ENCODE measurements around the gene NIP7.
"Not testable (repeated sequence)": the region's sequence is repeated elsewhere in the genome, so short reads cannot be mapped to it uniquely, and the experiment has no call there.

Gene NIP7

DNA sequence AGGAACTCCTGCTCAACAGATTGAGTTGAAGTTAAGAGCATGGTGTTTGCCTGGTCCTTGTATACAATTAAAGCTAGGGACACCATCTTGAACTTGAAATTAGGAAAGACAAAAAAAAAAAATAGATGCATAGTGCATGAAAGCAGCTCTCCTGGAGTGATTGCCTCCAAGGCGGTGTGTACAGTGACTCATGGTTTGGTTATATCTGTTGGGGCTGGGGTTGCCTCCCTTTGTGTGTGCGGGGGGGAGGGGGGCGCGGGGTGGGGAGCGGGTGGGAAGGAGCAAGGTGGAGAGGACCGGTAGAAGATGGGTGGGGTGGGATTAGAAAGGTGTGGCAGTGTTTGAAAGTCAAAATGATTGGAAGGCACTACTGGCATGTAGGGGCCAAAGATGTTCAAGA lies 8.7 kb downstream of the NIP7 start:
- DNase-seq = no peak

DNA sequence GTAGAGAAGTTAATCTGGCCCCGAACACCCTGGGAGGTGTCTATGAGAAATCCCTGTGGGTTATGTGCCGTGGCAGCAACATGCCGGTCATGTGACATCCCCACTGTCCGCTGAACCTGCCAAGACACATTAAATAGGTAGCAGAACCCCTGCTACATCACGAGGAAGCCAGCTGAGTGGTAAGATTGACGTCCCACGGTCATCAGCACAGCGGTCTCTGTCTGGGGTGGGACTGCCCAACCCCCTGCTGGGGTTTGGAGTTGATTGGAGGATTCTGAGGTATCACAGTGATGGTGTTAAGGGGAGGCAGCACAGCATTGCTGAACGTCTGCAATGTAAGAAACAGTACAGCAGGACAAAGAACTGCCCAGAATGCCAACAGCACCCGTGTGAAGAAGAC lies 10.0 kb downstream of the NIP7 start:
- no peak for DNase-seq

DNA sequence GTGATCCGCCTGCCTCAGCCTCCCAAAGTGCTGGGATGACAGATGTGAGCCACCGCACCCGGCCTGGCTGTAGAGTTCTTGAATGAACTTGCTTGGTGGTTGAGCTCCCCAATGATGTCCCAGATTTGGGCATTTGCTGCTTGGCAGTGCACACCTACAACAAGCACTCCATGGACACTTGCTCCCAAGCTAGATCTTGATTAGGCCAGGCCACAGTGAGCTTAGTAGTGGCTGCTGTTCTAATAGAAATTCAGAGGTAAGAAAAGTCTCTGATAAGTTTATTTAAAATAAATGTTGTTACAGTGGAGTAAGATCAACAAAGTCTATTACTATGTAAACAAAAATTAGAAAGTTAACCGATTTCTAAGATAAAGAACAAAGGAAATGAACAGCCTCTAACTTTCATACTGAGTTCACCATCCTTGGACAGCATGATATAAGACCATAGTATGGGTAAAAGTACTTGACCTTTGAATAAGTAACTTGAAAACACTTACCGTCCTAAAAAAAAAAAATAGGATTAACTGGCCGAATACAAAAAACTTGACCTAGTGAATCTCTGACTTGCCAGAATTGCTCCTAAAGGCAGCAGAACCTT lies 11.1 kb downstream of the NIP7 start:
- DNase-seq = no peak

DNA sequence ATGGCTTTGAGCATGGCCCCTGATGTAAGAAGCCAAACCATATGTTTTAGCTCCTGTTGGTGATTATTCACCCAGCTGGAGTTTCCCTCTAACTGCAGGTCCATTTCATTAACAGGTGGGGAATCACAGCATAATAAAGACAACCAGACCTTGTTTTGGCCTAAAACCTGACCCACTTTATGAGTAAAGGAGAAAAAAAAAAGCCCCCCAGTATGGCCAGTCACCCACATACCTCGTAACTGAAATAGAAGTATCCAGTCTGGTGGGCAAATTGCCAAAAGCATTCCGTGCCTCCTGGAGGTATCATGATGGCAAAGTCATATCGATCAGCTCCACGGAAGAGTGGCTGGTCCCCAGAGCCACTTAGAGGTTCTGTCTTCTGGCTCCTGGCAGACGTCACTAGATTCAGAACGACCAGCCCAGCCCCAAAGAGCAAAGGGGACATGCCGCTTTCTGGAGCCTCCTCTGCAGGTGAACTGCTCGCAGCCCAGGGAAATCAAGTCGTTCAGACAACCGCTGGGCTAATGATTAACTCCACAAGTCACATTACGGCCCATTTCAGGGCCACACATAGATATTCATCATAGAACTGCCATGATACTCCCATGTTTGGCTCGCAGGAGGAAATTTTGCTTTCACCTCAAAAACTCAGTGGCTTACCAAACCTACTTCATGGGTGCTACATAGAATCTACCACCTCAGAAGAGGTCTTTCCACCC lies 11.9 kb downstream of the NIP7 start, which contains the start of gene TMED6:
Gene TMED6 (minus strand): TSS at position 478 of the 719 bp plus-strand sequence. CDS start 33 bp downstream, at position 445.
- no peak for DNase-seq

DNA sequence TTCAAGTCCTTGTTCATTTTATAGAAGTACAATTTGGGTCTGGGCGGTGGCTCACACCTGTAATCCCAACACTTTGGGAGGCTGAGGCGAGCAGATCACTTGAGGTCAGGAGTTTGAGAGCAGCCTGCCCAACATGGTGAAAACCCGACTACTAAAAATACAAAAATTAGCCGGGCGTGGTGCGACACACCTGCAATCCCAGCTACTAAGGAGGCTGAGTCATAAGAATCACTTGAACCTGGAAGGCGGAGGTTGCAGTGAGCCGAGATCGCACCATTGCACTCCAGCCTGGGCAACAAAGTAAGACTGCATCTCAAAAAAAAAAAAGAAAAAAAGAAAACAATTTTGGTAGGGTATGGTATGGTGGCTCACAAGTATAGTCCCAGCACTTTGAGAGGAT lies 20.5 kb downstream of the NIP7 start:
- DNase-seq = not testable (repeated sequence)

DNA sequence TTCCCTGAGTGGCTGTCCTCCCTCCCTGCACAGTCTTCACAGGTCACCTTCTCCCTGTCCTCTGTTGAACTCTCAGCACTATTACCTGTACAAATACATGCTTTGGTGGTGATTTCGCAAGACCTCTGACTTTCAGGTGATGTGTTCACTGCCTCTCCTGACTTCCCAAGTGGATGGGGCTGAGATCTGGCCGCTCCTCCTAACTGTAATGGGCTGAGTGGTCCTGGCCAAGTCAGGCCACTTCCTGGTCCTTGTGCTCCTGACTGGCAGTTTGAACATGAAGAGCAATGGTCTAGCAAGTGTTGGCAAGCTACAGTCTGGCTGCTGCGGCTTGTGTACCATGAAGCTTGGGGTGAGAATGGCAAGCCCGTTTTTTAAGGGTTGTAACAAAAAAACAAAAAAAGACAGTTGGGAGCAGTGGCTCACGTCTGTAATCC lies 23.7 kb downstream of the NIP7 start:
- DNase-seq = no peak

DNA sequence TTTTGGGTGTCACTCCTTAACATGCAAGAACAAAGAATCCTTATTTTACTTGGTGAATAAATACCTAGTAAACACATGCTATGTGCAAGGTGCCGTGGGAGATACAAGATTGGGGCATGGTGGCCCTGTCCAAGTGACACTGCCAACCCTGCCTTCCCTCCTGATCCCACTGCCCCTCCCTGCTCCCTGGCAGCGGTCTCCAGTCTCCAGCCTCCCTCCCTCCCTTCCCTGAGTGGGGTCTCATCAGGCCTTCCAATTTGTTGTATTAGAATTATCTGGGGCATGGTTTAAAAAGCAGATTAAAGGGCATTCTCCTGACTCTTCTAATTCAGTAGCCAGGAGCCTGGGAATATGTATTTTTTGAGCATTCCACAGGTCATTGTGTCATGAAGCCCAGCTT lies 24.5 kb downstream of the NIP7 start:
- DNase-seq = no peak

DNA sequence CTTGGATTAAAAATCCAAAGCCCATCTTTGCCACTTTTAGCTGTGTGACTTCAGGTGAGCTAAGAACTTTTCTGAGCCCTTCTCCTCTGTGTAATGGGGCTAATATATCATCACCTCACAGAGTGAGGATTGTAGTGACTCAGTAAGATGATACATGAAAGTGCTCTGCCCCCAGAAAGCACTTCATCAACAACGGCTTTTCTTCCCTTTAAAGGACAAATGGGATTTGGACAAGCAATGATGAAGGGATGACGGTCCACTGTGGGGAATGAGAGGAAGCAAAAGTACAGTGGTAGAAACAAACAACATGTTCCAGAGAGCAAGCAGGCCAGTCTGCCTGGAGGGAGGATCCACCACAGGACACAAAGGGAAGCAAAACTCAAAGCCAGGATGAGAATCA lies 26.3 kb downstream of the NIP7 start:
- DNase-seq = no peak

DNA sequence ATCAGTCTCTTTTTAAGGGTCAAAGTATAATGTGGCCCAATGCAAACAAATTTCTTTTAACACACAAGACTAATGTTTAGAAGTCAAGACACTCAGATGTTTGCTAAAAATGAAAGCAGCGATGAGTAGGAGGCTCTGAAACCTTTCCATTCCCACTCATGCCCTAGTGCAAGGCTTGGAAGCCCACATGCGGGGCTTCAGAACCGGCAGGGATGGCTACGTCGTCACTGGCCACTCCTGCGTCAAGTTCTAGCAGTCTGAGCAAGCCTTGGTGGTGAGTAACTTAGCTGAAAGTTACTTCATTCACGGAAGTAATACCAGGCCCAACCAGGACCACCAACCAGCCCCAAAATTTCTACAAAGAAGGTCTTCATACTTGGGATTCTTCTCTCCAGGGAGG lies 26.9 kb downstream of the NIP7 start:
- no peak for DNase-seq

DNA sequence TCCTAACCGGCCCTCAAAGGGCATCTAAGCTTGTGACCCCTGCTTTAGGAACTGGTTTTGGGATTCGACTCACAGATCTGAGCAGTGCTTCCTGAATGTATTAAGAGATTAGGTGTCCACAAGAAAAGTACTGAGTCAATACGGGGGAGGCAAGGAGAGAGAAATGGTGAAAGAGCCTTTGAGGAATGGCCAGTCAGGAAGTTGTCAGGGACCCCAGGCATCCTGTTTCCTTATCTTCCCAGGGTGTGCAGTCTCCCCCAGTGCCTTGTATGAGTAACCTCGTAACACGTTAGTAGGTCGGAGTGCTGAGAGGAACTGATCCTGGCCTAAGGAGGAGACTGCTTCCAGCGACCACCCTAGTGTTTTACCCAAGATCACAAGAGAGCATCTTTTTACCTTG lies 28.4 kb downstream of the NIP7 start:
- DNase-seq = no peak

DNA sequence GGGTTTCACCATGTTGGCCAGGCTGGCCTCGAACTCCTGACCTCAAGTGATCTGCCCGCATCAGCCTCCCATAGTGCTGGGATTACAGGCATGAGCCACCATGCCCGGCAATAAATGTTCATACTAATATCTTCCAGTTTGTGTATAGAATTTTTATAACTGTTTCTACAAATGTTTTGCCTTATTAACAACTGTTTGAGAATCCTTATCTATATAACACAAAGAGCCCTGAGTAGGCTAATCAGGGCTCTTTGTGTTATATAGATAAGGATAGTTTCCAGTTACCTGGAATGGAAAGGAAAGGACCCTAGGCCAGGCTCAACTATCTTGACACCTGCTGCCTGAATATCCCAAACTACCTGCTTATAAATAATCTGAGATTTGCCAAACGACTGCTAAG lies 29.3 kb downstream of the NIP7 start:
- DNase-seq = no peak

DNA sequence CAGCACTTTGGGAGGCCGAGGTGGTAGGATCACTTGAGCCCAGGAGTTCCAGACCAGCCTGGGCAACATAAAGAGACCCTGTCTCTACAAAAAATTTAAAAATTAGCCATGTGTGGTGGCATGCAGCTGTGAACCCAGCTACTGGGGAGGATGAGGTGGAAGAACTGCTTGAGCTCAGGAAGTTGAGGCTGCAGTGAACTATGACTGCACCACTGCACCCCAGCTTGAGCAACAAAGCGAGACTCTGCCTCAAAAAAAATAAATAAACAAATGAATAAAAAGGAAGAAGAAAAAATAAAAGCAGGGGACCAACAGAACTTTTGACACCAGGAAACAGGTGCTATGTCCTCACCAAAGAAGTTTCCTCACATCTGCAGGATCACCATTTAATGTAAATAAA lies 32.0 kb downstream of the NIP7 start:
- no peak for DNase-seq

DNA sequence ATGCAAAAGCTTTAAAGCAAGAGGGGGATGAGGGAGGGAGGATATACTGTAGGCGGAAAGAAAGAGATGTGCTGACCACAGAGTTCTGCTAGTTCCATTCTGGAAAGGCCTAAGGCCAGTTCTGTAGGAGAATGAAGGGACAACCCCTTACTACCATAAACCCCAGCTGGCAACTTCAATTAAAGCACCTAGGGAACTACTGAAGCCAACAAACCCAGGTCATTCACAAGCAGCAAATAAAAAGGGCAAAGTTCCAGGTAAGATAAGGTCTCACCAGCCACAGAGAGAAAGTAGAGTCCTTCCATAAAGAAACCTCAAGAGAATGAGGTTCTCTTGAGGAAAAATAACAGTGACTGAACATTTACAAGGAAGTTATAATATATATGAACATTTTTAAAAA lies 33.4 kb downstream of the NIP7 start:
- no peak for DNase-seq

DNA sequence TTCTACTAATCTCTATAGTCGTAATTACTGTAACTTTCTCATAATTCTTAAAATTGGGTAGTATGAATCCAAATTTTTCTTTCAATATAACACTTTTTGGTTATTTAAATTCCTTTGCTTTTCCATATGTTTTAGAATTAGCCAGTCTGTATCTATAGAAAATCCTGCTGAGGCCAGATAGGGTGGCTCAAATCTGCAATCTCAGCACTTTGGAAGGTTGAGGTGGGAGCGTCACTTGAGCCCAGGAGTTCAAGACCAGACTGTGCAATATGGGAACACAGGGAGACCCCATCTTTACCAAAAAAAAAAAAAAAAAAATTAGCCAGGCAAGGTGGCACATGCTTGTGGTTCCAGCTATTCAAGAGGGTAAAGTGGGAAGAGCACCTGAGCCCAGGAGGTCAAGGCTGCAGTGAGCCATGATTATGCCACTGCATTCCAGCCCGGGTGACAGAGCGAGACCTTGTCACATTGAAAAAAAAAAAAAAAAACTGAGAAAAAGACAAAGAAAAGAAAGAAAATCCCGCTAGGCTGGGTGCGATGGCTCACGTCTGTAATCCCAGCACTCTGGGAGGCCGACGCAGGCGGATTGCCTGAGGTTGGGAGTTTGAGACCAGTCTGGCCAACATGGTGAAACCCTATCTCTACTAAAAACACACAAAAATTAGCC lies 37.0 kb downstream of the NIP7 start:
- no peak for DNase-seq

DNA sequence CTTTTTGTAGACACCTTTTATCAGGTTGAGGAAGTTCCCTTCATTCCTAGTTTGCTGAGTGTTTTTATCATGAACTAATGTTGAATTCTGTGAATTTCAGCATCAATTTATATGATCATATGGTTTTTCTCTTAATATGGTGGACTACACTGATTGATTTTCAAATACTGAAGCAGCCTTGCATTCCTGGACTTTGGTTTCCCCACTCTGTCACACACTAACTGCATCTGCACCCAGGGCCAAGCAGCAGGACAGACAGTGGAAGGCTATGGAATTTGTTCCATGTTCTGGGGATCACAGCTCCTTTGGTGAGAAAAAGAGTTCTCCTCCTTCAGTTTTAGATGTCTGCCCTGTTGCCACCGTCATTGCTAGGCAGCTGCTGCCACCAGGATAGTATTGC lies 38.5 kb downstream of the NIP7 start:
- no peak for DNase-seq

DNA sequence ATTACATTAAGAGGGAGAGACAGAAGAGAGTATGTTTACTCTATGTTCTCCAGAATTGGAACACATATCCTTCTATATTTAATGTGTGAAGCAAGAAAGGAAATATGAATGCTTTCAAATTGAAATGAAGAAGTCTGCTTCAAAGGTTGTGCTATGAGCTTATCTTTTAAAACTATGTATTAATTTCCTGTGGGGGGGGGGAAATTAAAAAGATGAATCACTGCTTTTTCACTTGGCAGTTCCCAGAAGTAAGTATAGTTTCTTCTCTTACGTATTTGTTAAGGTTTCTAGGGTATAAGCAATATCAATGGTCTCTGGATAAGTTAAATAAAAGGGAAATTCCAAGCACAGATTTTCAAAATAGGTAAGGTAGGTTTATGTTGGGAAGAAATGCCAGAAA lies 39.2 kb downstream of the NIP7 start:
- DNase-seq = no peak

DNA sequence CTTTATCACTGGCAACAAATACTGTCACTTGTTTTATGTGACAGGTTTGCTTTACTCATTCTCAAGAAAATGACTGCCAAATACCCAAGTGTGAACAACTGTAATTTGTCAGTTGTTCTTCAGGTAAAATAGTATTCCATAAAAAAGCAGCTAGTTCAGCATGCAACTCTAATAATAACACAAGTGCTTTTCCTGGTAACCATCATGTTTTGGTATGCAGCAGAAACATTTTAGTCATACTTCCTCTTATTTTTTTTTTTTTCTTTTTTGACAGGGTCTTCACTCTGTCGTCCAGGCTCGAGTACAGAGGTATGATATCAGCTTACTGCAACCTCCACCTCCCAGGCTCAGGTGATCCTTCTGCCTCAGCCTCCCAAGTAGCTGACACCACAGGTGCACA lies 41.7 kb downstream of the NIP7 start:
- DNase-seq = no peak

DNA sequence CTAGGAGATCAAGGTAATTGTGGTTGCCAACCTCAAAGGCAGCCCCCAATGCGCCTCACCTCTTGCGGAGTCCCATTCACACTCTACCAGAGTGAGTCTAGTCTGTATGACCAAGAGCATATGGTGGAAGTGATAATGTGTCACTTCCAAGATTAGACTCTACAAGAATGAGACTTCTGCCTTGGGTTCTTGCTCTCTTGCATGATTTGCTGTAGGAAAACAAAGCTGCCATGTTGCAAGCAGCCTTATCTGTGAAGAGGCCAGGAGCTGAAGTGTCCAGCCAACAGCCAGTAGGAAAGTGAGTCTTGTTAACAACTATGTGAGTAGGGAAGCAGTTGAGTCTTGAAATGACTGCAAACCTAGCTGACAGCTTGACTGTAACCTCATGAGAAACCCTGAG lies 42.8 kb downstream of the NIP7 start:
- DNase-seq = no peak

DNA sequence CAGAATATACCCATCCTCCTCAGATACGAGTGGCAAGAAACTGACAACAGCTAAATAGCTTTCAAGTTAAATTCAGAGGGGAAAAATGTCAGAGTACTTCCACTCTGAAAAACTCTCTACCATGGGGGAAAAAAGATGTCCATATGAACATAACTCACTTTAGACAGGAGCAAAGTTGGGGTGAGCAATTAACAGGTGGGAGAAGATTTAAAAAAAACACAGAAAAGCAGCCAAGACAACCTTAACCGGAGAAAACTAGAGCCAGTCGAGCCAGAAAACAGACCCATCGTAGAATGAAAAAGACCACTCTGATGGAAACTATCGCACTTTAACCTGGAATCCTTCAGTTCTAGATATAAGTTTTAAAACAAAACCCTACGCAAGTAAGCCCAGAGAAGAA lies 45.4 kb downstream of the NIP7 start:
- no peak for DNase-seq

DNA sequence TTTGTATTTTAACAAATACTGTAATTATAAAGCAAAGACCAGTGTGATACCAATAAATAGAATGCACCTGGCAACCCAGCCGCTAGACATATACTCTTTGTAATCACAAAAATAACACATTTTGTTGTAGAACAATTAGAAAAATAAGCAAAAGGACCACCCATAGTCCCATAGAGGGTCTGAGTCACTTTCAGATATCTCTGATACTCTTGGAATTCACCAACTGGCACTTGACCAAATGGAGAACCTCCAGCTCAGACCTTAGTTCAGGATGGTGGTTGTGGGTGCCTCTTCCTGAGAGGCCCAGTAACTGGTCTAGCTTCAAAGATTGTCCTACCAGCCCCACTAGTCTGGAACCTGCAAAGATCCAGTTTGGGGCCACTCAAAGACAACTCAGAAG lies 47.0 kb downstream of the NIP7 start:
- no peak for DNase-seq

Data from HCEC 1CT (cell line).